Lung microvascular endothelial cell (primary cell): Measurements from ENCODE around the gene RDH5. TPM values are rescaled to one million over a fixed set of nuclear protein-coding genes. Genes with fewer than 3 reads are reported as not detected.
A peak's percentile ranks its signal among the peaks of the same experiment; 100 is the strongest.
"Not testable (repeated sequence)": the region's sequence is repeated elsewhere in the genome, so short reads cannot be mapped to it uniquely, and the experiment has no call there.

Experiments
- DNase-seq, 2 donors: peaks; one replicate each; pipeline versions ENCODE4 v3.0.0 to v3.0.0-alpha.2; 2010; ENCODE audit warnings: low read depth in 2 of 2
- total RNA-seq: library from RNA; depleted of rRNA; stranded (reverse); fragments of >200 nt; gene quantifications from 2 replicates; pipeline ENCODE4 v1.2.1, GENCODE V29; 2014

RDH5 gene
- total RNA-seq, 1 donor from 2014 or later: 0.40 TPM

DNA sequence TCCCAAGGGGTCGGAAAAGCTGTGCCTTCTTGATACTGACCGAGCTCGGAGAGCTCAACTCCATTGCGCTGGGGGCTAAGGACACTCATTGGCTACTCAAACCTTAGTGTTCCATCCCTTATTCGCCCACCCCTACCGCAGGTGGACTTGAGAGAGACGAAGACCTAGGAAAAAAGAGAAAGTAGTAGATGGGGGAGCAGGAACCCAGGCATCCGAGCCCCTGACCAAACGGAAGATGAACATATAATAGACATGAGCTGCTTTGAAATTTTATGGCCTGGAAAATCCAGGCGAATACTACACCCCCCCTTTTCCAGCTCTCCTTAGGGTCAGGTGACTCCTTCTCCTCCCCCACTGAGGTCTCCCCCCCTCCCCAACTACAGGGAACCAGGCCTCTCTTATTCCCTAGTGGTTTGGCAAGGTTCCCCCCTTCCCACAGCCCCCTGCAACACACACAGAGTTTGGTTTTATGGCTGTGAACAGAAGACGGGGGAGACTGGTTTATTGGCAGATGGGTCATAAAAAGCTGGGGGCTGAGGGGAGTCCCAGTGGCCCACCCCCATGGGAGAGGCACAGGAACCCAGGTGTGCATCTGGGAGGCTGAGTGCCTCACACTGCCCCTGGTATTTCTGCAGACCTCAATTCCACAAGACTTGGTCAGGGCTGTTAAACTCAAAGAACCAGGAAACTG is 24.3 kb downstream of the RDH5 start:
- DNase-seq: no peak

DNA sequence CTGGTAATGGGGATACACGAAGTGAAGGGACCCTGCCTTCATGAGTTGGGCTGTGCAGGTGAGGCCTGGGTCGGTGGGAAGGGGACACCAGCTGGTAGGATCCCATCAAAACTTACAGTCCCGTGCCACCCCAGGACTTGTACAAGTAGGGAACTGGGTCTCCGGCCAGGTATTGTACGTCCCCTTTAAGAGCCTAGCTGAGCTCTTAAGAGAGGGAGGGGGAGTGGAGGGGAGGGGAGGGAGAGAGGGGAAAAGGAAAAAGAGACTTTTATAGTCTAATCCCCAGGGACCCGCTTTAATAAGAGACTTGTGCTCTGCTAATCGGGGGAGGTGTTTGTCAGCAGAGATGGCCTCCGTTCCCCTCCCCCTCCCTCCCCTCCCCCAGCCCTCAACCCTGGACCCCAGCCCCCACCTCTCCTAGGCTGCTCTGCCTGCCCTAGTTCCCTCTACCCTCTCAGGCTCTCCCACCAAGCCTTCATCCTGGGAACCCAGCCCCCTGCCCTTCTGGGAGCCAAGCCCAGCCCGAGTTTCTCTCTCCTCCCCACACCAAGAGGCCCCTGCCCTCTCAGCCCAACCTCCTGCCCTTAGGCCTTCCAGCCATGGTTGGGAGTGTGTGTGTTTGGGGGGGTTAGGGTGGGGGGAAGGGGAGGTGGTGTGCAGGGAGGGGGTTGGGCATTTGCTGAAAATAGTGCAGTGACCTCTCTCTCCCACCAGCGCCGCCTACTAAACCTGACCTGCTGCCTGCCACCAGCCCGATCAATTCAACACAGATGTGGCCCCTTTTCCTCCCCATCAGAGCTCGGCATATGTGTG is 25.4 kb downstream of the RDH5 start:
- no peak for DNase-seq

DNA sequence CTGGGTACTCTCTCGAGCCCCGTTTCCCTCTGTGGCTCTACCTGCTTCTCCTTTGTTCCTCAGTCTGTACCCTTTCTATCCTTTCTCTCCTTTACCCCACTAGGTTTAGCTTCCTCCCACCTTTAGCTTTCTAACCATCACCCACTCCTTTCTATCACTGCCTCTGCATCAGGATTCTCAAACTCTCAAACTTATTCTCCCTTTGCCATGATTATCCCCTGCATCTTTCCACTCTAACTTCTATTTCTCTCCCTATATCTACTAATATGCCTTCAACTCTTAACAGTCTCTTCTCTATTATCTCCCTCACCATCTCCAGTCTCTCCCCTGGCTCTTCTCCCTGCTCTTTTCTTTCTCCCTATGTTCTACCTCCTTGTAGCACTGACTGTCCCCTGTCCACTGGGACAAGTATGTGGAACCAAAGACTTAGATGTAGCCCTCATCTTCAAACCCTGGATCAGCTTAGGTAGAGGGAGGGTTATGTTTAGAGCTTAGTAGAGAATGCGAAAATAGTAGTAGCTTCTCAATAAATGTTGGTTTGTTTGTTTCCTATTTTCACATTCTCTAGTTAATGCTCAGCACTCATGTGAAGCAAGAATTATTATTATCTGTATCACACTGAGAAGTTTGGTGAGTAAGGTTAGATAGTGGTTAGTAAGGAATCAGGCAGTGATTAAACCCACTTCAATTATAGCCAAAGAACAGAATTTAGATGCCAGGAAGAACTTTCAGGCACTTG is 26.1 kb downstream of the RDH5 start:
- DNase-seq: no peak

DNA sequence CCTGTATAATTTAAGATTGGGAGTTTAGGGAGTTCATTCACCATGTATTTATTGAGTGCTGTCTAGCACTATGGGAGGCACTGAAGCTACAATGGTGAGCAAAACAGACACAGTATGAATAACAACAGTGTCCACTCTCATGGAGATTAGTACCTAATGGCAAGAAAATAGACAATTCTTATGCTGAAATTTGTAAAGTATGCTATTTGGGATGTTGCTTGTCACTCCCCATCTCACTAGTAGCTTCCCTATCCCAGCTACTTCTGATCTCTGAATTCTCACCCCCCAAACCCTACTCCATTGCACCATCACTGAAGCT is 26.7 kb downstream of the RDH5 start:
- DNase-seq: no peak

DNA sequence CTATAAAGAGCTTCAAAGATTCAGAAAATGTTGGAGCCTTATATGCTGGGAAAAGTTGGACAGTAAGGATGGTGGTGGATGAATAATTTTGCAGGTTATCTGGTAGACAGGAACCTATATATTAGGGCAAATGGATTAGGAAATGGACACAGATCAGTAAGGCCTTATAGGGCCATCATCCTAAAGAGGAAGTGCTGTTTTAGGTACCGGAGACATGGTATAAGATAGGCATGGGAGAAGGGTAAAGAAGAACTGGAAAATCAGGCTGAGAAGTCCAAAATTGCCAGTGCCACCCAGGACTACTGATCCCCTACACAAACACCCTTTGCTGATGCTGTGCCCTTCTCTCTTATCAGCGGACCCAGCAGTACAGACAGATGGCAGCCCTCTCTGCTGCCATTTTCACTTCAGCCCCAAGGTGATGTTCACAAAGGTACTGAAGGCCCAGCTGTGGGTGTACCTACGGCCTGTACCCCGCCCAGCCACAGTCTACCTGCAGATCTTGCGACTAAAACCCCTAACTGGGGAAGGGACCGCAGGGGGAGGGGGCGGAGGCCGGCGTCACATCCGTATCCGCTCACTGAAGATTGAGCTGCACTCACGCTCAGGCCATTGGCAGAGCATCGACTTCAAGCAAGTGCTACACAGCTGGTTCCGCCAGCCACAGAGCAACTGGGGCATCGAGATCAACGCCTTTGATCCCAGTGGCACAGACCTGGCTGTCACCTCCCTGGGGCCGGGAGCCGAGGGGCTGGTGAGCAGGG is 28.2 kb downstream of the RDH5 start:
- DNase-seq: no peak

DNA sequence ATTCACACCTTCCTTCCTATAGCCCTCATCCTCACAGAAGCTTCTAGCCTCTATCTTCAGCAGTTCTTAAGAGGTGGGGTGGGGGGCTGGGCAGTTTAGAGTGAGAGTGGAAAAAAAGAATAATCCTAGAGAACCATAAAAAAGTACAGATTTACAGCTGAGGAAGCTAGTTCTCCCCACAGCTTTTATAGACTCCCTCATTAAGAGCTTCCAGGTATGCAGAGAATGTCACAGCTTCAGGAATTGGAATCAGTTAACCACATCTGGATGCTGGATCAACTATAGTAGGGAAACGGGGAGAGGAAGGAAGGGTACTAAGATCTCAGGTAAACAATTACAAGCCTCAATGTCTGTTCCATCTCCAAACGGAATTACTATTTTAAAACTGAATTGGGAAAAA is 35.1 kb downstream of the RDH5 start:
- peak in 1 of 2 donors; percentile 15 for DNase-seq

DNA sequence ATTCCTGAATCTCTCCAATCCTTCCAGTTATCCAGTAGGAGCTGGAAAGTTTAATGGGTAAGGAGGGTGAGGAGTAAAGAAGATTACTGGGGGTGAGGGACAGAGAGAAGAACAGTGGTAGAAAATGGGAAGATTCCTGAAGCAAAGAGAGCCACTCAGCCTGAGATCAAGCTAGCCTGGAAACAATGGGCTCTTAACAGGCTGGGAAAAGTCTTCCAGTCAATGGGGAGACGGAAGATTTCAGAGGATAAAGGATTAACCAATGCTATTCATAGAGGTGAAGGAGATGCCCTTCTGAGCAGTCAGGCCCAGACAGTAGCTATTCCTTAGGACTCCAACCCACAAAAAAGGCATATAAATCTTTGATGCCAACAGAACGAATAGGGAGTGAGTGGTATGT is 37.5 kb downstream of the RDH5 start:
- no peak for DNase-seq

DNA sequence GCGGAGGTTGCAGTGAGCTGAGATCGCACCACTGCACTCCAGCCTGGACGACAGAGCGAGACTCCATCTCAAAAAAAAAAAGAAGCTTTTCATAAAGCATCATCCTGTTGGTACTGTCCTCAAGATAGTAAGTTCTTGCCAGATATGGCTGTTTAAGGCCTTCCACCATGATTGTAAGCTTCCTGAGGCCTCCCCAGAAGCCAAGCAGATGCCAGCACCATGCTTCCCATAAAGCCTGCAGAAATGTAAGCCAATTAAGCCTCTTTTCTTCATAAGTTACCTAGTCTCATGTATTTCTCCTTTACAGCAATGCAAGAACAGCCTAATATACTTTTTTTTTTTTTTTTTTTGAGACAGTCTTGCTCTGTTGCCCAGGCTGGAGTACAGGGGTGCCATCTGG is 38.4 kb downstream of the RDH5 start:
- not testable (repeated sequence) for DNase-seq

DNA sequence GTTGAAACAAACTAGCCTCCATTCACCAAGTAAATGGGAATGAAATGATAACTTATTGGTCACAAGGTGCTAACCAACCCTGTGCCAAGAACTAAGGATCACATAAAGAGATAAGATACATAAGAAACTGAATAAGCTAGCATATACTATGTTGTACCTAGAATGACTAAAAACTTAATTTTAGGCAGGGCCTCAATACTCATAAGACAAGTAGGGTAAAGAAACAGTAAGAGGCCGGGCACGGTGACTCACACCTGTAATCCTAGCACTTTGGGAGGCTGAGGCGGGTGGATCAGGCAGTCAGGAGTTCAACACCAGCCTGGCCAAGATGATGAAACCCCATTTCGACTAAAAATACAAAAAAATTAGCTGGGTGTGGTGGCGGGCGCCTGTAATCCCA is 40.5 kb downstream of the RDH5 start:
- no peak for DNase-seq

DNA sequence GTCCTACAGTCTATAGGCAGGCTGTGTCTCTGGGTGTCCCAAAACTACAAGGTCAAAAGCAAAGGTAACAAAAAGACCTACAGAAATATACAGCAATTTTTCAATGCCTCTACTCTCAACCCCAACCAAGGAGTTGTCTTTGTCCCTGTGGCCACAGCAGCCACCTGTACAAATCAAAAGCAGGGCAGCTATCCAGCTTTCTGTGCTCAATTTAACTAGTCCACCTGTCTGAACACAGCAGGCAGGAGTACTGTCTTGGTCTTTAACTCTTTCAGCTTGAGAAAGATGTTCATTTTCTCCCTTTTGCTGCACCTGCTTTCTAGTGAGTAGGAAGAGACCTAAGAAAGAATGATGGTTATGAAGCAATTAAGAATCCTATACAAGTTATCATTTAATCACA is 42.5 kb downstream of the RDH5 start:
- DNase-seq: no peak

DNA sequence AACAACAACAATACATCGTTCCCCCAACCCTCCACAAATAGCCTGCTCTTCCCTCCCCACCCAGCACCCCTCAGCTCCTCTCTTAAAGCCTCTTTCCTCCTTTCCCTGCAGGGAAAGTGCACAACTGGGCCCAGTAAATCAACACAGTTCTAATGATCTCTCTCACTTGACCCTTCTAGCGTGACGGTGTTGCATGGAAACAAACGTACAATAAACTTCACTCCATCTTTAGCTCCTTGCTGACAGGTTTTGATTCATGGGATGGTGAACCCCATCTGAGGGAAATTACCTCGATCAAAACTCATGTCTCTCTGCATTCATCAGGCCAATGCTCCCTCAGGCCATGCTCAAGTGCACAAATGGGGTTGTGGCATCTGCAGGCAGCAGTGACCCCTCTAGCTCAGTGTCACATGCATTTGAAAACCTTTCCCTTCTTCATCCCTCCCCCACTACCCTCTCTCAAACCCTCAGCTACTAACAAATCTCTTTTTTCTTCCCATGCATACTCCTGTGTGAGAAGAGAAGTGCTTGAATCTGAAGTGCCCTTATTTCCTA is 45.6 kb downstream of the RDH5 start:
- DNase-seq: no peak

DNA sequence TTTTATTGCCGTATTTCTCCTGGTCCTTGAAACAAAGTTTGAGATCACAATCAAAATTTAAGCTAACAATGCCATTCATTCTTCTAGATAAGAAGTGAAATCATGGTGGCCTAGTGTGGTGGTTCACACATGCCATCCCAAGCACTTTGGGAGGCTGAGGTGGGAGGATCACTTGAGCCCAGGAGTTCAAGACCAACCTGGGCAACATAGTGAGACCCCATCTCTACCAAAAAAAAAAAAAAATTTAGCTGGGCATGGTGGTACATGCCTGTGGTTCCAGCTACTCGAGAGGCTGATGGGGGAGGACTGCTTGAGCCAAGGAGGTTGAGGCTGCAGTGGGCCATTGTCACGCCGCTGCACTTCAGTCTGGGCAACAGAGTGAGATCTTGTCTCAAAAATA is 47.0 kb downstream of the RDH5 start:
- DNase-seq: no peak

DNA sequence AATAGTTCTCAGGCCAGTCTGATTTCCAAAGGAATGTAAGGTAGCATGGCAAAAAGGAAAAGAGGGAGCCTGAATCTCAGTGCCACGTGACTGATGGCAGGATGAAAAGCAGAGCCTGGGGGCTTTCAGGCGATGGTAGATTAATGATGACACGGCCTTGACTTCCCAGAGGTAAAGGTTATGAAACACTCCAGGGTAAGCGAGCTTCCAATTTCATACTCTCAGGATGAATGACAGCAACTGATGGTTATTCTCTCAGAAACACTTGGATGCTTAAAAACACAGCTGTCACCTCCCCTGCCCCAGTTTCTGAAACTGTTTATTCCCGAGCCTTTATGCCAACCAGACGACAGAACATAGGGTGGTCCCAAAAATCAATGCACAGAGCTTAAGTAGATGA is 51.5 kb downstream of the RDH5 start:
- no peak for DNase-seq

Other genes with a start within 250 kb of the RDH5 start
- gene OR6C68, start 228.0 kb upstream of the RDH5 start, total RNA-seq: not detected in 2 replicates
- not detected in 2 replicates for gene OR6C4, start 170.8 kb upstream of the RDH5 start, total RNA-seq
- not detected in 2 replicates for gene OR2AP1, start 147.9 kb upstream of the RDH5 start, total RNA-seq
- gene OR10P1, start 83.5 kb upstream of the RDH5 start, total RNA-seq: not detected in 2 replicates
- under 0.01 and 0.20 TPM in 2 replicates for gene ITGA7, start 12.5 kb upstream of the RDH5 start, total RNA-seq
- 57.1 and 65.3 TPM in 2 replicates for gene BLOC1S1, start 4.3 kb upstream of the RDH5 start, total RNA-seq
- 1,160 and 1,633 TPM in 2 replicates for gene CD63, start 8.6 kb downstream of the RDH5 start, total RNA-seq
- gene GDF11, start 22.7 kb downstream of the RDH5 start, total RNA-seq: 1.4 and 1.5 TPM in 2 replicates
- gene SARNP, start 97.3 kb downstream of the RDH5 start, total RNA-seq: 74.0 and 95.0 TPM in 2 replicates
- 22.7 and 30.6 TPM in 2 replicates for gene ORMDL2, start 97.6 kb downstream of the RDH5 start, total RNA-seq
- gene DNAJC14, start 109.2 kb downstream of the RDH5 start, total RNA-seq: 33.6 and 53.8 TPM in 2 replicates
- 0.22 and 0.40 TPM in 2 replicates for gene MMP19, start 122.5 kb downstream of the RDH5 start, total RNA-seq
- 25.1 and 26.8 TPM in 2 replicates for gene PYM1, start 207.5 kb downstream of the RDH5 start, total RNA-seq
- 9.5 and 12.9 TPM in 2 replicates for gene DGKA, start 210.8 kb downstream of the RDH5 start, total RNA-seq
- gene PMEL, start 245.6 kb downstream of the RDH5 start, total RNA-seq: 0.20 and 0.22 TPM in 2 replicates
- 18.1 and 20.8 TPM in 2 replicates for gene CDK2, start 246.4 kb downstream of the RDH5 start, total RNA-seq